HG03342 (cell line): ENCODE results near the gene ZNF132.
A peak's percentile ranks its signal among the peaks of the same experiment; 100 is the strongest.

Experiments
- ATAC-seq: cut with Tn5 transposase; IDR thresholded peaks from one replicate; pipeline ENCODE4 v1.9.1; 2021; ENCODE audit warnings: mild to moderate bottlenecking, moderate library complexity; ENCODE audit not compliant: unreplicated experiment

The ZNF132 gene

DNA sequence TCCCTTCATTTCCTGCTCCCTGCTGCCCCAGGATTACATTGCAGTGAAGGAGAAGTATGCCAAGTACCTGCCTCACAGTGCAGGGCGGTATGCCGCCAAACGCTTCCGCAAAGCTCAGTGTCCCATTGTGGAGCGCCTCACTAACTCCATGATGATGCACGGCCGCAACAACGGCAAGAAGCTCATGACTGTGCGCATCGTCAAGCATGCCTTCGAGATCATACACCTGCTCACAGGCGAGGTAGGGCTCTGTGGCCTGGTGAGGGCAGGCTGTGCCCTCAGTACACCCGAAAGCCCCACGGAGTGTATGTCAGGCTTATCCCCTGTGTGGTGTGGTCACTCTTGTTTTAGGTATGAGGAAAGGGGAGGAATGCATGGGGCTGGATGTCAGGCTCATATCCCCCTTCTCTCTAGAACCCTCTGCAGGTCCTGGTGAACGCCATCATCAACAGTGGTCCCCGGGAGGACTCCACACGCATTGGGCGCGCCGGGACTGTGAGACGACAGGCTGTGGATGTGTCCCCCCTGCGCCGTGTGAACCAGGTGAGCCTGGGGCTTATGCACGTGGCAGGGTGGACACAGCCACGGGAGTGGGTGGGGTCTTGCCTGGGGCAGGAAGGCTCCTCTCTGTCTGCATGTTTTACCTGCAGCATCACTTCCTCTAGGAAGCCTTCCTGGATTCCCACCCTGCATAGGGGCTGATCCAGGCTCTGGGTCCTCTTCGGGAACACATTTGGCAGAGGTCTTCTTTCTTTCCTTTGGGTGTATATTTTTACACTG is 46.8 kb downstream of the ZNF132 start:
- no peak for ATAC-seq

GRCh38 chr19:58388175-58388526 is 51.8 kb downstream of the ZNF132 start:
- ATAC-seq, result no peak

- peak; percentile 3 for ATAC-seq
Observed at GRCh38 chr19:58387338-58388174, 52.4 kb downstream of the ZNF132 start.

GRCh38 chr19:58386576-58387337 is 53.2 kb downstream of the ZNF132 start, which contains the start of gene RPS5:
RPS5 (plus strand) TSS chr19:58387269; CDS start chr19:58388138, 869 bp downstream.
- peak; percentile 88 for ATAC-seq

GRCh38 chr19:58385891-58386575 is 53.9 kb downstream of the ZNF132 start:
- no peak for ATAC-seq

GRCh38 chr19:58385313-58385890 is 54.6 kb downstream of the ZNF132 start:
- ATAC-seq, result no peak

GRCh38 chr19:58382997-58383603 is 56.9 kb downstream of the ZNF132 start:
- no peak for ATAC-seq
